CD4-positive, alpha-beta T cell treated with Interleukin-4 for 4 hours (primary cell): ENCODE data around the gene KDM1A.
"Not testable (repeated sequence)": the region's sequence is repeated elsewhere in the genome, so short reads cannot be mapped to it uniquely, and the experiment has no call there.

ENCODE experiments used
- DNase-seq: peaks from one replicate; pipeline ENCODE4 v3.0.0-alpha.2; 2020

KDM1A gene

DNA sequence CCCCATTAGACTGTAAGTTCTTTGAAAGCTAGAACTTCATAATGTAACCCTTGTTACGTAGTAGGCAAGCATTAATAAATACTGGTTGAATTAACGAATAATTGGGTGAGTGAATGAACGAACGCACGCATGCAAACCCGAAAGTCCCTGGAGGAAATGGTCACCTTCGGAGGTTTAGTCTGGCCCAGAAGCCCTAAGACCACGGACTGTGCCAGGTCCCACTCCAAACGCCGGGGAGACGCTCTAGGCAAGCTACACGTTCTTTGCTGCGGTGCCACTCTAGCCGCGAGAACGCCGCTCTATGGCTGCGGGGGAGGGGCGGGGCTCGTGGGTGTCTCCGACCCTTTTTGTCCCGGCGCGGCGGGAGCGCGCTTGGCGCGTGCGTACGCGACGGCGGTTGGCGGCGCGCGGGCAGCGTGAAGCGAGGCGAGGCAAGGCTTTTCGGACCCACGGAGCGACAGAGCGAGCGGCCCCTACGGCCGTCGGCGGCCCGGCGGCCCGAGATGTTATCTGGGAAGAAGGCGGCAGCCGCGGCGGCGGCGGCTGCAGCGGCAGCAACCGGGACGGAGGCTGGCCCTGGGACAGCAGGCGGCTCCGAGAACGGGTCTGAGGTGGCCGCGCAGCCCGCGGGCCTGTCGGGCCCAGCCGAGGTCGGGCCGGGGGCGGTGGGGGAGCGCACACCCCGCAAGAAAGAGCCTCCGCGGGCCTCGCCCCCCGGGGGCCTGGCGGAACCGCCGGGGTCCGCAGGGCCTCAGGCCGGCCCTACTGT is at the start of gene KDM1A:
KDM1A (plus strand) TSS at position 375 of the 769 bp plus-strand sequence; CDS start at position 504, 129 bp downstream.
- peak; percentile 97 for DNase-seq

DNA sequence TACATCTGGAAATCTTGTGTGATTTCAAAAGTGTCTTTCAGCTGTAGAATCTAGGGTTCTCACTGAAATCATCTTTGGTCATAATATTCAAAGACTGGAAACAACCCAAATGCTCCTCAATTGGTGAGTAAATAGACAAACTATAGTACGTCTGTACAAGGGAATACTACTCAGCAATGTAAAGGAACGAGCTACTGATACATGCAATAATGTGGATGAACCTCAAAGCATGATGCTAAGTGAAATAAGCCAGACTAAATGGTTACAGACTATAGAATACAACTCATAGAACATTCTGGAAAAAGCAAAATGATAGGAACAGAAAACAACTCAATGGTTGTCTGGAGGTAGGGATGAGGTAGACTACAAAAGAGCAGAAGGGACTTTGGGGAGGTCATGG is 49.2 kb upstream of the KDM1A start:
- no peak for DNase-seq

DNA sequence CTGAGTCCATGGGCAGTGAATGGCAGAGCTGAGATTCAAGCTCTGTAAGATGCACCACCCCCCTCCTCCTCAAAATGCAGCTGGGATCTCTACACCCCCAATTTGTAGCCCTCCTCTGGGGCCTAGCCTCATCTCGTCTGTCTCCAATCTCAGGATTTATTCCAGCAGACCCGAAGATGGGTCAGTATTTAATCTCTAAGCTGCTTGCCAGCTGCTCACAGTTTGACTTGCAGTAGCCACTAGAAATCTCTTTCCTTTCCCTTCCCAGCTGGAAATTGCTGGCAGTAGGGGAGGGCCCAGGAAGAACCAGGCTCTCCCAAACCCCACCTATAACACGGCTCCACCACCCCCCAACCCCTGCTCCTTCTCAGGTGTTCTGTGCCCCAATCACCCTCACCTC is 48.1 kb upstream of the KDM1A start:
- no peak for DNase-seq

DNA sequence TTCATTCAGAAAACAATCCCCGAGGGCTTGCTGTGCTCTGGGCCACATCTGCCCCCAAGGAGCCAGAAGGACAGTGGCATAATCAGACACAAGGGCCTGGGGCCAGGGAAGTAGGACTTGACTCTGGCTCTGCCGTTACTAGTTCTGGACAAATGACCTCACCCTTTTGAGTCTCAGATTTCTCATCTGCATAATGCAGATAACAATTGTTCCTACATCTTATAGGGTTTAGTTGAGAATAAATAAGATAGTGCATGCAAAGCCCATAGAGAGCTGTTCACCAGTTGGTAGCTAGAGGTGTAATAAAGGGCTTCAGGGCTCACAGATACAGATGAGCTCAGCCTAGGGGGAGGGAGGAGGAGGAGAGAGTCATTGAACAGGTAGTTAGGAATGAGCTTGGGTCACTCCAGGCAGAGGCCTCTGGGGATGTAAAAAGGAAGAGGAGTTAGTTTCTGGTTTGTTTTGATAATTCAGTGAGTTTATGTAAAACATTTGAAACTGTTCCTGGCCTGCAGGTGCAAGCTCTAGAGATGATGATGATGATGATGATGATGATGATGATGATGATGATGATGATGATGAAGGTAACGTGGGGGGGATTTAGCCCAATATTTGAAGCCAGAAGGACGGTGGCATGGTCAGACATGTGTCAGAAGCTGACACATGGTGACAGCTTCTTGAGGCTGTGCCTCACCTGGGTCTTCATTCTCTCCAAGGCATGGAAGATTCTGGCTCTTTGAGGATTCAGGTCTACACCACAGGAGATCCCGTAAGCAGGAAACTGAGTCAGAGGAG is 47.5 kb upstream of the KDM1A start:
- no peak for DNase-seq

DNA sequence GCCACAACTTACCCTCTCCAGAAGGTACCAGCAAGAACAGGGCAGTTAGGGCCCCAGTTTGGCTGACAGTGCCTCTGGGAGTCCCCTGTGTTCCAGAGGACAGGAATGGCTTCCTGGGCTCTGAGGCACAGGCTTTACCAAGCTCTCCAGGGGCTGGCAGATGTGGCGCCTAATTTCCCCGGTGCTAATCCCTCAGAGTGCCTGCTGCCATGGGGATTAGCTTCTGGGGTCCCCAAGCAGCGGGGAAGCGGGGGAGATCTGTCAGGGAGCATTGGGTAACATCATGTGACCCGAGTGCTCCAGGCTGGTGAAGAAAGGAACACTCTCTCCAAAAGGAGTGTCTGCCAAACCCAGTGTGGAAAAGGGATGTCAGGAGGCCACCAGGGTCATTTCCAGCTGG is 46.5 kb upstream of the KDM1A start, which contains the start of gene LACTBL1:
LACTBL1 (minus strand) TSS at position 107 of the 400 bp plus-strand sequence. CDS start 550 bp downstream, outside the sequence.
- DNase-seq = no peak

DNA sequence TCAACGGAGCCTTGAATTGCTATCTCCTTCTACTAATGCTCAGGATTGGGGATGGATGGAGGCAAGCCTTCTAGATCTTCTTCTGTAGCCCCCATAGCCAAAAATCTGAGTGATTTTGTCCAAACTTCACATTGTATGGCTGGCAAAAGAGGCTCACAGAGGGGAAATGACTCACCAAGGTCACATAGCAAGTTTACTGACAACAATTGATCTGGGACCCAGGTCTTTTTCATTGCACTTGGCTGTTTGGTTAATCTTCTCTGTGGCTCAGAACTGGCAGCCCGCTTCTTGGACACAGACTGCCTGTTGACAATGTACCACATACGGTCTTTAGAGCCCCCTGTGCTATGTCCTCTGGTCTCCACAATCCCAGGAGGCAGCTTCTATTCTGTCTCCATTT is 43.6 kb upstream of the KDM1A start:
- DNase-seq = no peak

DNA sequence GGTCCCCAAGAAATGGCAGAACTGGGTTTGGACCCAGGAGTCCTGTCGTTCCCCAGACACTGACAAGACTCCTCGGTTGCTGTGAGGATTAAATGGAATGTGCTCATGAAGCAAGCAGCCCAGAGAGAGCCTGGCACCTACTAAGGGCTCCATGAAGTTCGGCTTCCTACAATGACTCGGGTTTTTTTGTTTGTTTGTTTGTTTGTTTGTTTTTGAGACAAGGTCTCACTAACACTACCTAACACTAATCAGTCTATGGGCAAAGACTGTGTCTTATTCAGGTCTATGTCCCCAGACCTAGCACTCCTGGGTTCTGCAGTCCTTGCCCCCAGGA is 43.2 kb upstream of the KDM1A start:
- no peak for DNase-seq

DNA sequence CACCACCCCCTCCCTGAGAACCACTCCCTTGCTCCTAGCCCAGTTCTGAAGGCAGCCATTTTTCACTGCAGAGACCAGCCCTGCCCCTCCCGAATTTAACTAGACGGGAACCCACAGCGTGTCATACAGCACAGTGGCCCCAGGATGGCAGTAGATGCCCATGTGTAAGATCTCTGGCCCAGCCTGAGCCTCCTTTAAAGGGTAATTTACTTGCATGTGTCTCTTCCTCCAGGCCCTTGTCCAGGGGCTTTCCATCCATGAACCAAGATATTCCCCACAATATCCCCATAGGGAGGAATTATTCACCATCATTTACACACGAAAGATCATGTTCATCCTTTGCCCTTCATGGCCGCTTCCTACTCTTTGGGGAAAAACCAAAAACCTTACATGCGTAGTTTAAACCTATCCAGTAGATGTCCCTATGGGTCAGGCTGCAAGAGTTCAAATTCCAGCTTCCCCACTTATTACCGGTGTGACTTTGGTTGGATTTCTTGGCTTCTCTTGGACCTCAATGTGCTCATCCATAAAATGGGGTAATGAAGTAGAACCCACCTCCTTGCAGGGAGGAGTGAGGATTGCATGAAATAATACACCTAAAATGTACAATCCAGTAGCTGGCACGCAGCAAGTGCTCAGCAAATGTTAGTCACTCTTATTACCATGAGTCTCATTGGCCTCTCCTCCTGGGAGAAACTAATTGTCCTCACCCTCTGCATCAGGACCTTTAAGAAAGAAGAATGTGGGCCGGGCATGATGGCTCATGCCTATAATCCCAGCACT is 42.6 kb upstream of the KDM1A start:
- DNase-seq = peak; percentile 34

DNA sequence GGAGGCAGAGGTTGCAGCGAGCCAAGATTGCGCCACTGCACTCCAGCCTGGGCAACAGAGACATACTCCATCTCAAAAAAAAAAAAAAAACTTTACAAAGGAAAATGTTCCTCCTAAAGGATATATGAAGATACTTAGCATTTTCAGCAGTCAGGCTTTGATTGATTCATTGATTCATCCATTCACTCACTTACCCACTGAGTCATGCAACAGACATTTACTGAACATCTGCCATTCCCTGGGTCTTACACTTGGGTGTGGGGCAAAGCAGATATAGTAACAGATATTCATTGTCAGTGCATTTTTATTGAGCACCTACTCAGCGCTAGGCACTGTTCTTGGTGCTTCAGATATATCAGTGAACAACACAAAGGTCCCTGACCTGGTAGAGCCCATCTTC is 41.0 kb upstream of the KDM1A start:
- DNase-seq = no peak

DNA sequence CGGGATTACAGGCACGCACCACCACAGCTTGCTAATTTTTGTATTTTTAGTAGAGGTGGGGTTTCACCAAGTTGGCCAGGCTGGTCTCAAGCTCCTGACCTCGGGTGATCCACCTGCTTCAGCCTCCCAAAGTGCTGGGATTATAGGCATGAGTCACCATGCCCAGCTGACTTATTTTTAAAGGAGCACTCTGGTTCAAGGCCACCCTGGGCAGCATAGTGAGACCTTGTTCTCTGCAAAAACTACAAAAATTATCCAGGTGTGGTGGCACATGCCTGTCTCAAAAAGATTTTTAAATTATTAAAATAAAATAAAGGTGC is 38.8 kb upstream of the KDM1A start:
- DNase-seq = not testable (repeated sequence)

DNA sequence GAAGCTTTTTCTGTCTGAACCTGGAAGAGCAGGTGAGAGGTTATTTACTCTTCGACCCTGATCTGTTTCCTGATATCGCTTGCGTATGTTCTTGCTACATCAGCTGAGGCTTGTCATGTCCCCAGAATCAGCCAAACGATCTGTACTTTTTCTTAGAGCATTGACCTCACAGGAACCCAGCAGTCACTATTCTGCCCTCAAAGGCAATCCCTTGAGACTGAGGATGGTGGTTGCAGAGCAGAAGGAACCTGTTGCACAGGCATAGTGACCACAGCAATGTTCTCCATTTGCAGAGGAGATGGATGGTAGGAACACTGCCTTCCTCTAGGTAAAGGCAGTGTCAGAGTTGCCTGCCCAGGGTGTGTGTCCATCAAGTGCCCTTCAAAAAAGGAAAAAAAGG is 35.3 kb upstream of the KDM1A start:
- DNase-seq = no peak

DNA sequence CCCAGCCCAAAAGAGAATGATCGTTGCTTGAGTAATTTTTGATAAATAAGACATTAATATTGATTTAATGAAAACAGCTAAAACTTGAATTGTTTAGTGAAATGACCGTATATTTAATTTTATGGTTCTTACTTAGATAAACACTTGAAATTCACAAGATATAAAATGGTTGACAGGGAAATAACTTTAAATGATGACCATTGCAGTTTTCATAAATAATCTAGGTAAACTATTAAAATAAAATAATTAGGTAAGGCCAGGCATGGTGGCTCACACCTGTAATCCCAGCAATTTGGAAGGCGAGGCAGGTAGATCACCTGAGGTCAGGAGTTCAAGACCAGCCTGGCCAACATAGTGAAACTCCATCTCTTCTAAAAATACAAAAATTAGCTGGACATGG is 26.9 kb upstream of the KDM1A start:
- DNase-seq = not testable (repeated sequence)

DNA sequence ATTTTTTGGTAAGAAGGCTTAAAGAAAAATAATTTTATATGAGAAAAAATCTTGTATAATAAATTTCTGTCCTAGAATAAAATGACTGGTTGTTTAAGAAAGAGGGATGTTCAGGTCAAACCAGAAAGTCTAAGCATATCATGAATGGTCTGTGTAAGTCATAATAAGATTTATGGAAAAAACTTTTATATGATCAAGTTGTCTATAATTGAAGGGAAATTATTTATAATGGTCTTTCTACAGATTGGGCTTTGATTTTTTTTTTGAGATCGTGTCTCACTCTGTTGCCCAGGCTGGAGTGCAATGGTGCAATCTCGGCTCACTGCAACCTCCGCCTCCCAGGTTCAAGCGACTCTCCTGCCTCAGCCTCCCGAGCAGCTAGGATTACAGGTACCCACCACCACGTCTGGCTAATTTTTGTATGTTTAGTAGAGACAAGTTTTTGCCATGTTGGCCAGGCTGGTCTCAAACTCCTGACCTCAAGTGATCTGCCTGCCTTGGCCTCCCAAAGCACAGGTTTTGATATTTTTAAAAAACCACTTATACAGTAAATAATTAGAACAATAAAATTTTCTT is 26.0 kb upstream of the KDM1A start:
- DNase-seq = not testable (repeated sequence)

DNA sequence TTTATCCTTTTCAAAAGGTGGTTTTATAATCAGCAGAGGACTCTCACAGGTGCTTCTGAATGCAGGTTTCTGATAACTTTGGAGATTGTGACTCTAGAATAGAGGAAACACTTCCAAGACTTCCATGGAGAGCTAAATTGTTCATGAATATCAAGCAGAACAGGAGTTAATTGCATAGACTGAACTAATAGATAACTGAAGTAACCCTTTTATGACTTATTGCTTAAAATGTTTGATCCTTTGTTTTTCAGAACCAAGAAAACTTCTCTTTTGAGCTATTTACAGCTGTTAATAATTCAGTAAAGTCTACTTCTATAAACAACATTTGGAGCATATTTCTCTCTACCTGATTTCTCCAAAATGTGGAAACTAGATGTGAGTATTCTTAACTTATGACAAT is 23.5 kb upstream of the KDM1A start:
- DNase-seq = no peak

DNA sequence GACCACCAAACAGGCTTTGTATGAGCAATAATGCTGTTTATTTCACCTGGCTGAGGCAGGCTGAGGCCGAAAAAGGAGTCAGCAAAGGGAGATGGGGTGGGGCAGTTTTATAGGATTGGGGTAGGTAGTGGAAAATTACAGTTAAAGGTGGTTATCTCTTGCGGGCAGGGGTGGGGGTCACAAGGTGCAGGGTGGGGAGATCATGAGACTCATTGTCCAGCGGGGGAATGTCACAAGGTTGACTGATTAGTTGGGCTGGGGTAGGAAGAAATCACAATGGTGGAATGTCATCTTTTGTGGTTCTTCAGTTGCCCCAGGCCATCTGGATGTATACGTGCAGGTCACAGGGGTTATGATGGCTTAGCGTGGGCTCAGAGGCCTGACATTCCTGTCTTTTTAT is 21.7 kb upstream of the KDM1A start:
- not testable (repeated sequence) for DNase-seq

DNA sequence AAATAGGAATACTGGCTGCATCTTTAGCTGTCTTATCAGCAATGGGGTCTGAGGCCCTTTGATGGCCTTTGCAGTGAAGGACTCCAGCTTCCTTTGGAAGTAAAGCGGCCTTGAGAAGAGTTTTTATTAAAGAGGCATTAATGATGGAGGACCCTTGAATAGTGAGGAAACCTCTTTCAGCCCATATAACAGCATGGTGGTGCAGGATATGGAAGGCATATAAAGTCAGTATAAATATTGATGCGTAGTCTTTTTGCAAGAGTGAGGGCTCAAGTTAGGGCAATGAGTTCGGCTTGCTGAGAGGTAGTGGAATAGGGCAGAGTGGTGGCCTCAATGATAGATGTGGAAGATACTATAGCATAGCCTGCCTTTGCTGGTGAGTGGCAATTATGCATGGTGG is 19.1 kb upstream of the KDM1A start:
- not testable (repeated sequence) for DNase-seq

DNA sequence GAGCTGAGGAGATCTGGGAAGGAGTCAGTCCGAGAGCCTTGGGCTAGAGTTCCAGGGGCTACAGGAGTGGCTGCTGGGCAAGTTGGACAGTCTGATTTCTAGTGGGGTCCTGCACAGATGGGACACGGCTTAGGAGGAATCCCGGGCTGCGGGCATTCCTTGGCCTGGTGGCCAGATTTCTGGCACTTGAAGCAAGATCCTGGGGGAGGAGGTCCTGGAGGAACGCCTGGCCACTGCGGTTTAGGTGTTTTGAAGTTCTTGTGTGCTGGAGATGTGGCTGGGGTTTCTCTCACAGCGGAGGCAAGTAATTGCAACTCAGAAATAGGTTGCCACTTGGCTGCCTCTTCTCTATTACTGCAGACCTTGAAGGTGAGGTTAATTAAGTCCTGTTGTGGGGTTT is 17.1 kb upstream of the KDM1A start:
- not testable (repeated sequence) for DNase-seq

DNA sequence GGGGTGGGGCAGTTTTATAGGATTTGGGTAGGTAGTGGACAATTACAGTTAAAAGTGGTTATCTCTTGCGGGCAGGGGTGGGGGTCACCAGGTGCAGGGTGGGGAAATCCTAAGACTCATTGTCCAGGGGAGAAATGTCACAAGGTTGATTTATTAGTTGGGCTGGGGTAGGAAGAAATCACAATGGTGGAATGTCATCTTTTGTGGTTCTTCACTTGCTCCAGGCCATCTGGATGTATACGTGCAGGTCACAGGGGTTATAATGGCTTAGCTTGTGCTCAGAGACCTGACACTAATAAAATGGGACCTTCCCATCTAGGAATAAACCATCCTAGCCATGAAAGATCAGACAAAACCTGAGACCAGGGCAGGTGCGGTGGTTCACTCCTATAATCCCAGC is 15.2 kb upstream of the KDM1A start:
- DNase-seq = no peak

DNA sequence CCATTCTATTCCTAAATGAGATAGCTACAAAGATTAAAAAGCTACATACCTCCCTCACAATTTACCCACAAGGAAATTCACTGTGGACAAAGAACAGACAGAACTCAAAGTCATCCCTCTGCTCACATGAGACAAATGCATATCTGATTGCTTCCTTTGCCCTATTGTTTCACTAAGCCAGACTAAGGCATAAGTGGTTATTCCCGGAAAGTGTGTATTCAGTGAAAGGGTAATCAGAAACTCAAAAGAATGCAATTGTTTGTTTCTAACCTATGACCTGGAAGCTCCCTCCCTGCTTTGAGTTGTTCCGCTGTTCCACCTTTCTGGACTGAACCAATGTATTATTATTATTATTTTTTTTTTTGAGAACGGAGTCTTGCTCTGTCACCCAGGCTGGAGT is 14.5 kb upstream of the KDM1A start:
- DNase-seq = not testable (repeated sequence)

DNA sequence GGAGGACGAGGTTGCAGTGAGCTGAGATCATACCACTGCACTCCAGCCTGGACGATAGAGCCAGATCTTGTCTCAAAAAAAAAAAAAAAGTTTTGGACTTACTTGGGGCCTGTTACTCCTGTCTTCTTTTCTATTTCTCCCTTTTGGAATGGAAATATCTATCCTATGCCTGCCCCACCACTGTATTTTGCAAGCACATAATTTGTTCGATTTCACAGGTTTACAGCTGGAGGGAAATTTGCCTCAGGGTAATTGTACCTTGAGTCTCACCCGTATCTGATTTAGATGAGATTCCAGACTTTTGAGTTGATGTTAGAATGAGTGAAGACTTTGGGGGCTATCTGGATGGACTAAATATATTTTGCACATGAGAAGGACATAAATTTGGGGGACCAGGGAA is 12.2 kb upstream of the KDM1A start:
- DNase-seq = no peak

DNA sequence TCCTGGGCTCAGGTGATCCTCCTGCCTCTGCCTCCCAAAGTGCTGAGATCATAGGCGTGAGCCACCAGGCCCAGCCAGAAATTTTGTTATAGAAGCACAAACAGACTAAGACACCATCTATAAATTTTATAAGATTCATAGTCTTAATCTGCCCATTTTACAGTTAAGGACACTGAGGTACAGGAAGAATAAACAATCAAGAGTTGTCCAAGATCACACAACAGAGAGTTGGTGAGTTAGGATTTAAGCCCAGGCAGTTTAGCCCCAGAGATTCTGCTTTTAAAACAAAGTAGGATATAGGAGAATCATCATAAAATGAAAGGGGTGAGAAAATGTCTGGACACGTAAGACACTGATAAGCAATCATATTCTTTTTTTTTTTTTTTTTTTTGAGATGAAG is 10.4 kb upstream of the KDM1A start:
- DNase-seq = no peak

DNA sequence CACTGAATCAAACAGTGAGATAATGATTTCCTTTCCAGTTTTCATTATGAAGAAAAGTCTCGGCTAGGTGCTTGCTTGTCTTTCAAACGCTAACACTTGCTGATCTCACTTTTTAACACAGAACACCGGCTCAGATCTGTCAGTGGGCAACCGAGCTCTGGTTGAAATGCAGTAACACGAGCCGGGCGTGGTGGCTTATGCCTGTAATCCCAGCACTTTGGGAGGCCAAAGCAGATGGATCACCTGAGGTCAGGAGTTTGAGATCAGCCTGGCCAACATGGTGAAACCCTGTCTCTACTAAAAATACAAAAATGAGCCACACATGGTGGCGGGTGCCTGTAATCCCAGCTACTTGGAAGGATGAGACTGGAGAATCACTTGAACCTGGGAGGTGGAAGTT is 9.2 kb upstream of the KDM1A start:
- not testable (repeated sequence) for DNase-seq

DNA sequence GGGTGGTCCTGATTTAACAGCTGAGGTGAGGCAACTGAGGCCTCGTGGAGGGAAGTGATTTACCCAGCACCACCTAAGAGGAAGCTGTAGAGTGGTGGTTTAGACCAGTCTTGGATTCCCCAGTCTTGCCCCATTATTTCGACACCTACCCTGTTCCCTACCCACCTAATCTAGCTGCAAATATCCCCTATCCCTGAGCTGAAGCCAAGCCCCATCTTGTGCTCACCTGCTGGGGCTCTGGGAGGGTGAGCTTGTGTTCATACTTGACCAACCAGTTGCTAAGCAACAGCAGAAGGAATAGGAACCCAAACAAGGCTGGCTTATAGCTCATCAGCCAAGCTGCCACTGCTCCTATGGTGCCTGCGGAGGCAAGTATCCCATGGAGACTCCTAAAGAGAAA is 5.6 kb upstream of the KDM1A start:
- no peak for DNase-seq
